Measurements from ENCODE around the gene COL4A3. TPM values are rescaled to one million over a fixed set of nuclear protein-coding genes. Genes with fewer than 3 reads are reported as not detected.

COL4A3 gene
- polyA plus RNA-seq, 1 donor (not counting 4 experiments of a cell fraction or from before 2014, with no cell fraction given), result not detected

DNA sequence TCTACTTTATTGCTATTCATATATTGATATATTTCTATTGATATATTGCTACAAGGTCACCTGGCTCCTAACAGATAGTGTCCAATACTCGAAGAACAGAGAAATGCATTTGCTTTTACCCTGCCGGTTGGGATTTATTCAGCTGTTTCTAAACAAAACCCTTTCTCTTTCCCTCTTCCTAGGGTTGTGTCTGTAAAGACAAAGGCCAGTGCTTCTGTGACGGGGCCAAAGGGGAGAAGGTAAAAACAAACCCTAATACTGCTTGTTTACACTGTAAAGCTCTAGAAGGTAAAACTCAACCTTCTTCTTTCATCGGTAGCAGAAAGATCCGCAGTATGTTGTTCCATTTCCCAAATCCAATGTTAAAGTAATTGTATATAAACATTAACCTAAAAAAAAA lies 73.4 kb downstream of the COL4A3 start:
- Histone ChIP-seq H3K4me1 (ENCODE audit: control insufficient read depth, extremely low read depth, insufficient read depth, low read length) (no peaks in the 10 kb centered on the region), H3K4me2 (ENCODE audit: control insufficient read depth, extremely low read depth, insufficient read depth, low read depth, low read length) (no peak overlapping the region), H3K9me3 (ENCODE audit: control insufficient read depth, low read depth, low read length) (no peaks in the 10 kb centered on the region), H3K9ac (ENCODE audit: control insufficient read depth, extremely low read depth, insufficient read depth, low read length) (no peak overlapping the region), H3K36me3 (ENCODE audit: control insufficient read depth in 2 of 2, extremely low read depth in 1 of 2, insufficient read depth in 2 of 2, low read length in 2 of 2) (no peaks in the 10 kb centered on the region), H3K79me2 (ENCODE audit: control insufficient read depth, insufficient read depth, low read length) (no peaks in the 10 kb centered on the region), H2AFZ (ENCODE audit: control insufficient read depth, low read length) (no peak overlapping the region), H3K9me1 (ENCODE audit: control insufficient read depth, extremely low read depth, insufficient read depth, low read length) (no peaks in the 10 kb centered on the region), H4K20me1 (ENCODE audit: control insufficient read depth, extremely low read depth, insufficient read depth, low read length) (no peaks in the 10 kb centered on the region), H3K27ac (ENCODE audit: control insufficient read depth, insufficient read depth, low read length) (no peak overlapping the region), H3K27me3 (ENCODE audit: control insufficient read depth, extremely low read depth, insufficient read depth, low read length) (no peaks in the 10 kb centered on the region), H3K4me3 (ENCODE audit: control insufficient read depth in 2 of 3, extremely low read depth in 1 of 3, insufficient read depth in 2 of 3, low read depth in 1 of 3, low read length in 3 of 3) (no peak overlapping the region)
- TF ChIP-seq EZH2 (IDR thresholded peaks at IDR 0.05; ENCODE audit: low read length), result no peak
- TF ChIP-seq, protein P1, sequence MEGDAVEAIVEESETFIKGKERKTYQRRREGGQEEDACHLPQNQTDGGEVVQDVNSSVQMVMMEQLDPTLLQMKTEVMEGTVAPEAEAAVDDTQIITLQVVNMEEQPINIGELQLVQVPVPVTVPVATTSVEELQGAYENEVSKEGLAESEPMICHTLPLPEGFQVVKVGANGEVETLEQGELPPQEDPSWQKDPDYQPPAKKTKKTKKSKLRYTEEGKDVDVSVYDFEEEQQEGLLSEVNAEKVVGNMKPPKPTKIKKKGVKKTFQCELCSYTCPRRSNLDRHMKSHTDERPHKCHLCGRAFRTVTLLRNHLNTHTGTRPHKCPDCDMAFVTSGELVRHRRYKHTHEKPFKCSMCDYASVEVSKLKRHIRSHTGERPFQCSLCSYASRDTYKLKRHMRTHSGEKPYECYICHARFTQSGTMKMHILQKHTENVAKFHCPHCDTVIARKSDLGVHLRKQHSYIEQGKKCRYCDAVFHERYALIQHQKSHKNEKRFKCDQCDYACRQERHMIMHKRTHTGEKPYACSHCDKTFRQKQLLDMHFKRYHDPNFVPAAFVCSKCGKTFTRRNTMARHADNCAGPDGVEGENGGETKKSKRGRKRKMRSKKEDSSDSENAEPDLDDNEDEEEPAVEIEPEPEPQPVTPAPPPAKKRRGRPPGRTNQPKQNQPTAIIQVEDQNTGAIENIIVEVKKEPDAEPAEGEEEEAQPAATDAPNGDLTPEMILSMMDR (optimal IDR thresholded peaks at IDR 0.05 in 1 of 3, IDR thresholded peaks at IDR 0.05 in 1 of 3, conservative IDR thresholded peaks at IDR 0.05 in 1 of 3; ENCODE audit: extremely low read depth in 1 of 3, insufficient read depth in 2 of 3, low read length in 3 of 3), result no peak
- DNase-seq (ENCODE audit: low read depth, low spot score) (no peak), FAIRE-seq (no peak)
- dilution Hi-C loops (cut with MboI; ENCODE audit: extremely low pct_ligation_motif_present, low sequenced_read_pairs), result no loop called here

GRCh38 chr2:227238238-227239237 lies 74.1 kb downstream of the COL4A3 start:
- no peaks in the 10 kb centered on the region for H3K4me1 ChIP-seq (ENCODE audit: control insufficient read depth, extremely low read depth, insufficient read depth, low read length)
- no peaks in the 10 kb centered on the region for H3K36me3 ChIP-seq (ENCODE audit: control insufficient read depth in 2 of 2, extremely low read depth in 1 of 2, insufficient read depth in 2 of 2, low read length in 2 of 2)
- no peaks in the 10 kb centered on the region for H3K27me3 ChIP-seq (ENCODE audit: control insufficient read depth, extremely low read depth, insufficient read depth, low read length)
- no peak overlapping the region for H3K9ac ChIP-seq (ENCODE audit: control insufficient read depth, extremely low read depth, insufficient read depth, low read length)
- FAIRE-seq, result peak; percentile 58
- no peak overlapping the region for H3K27ac ChIP-seq (ENCODE audit: control insufficient read depth, insufficient read depth, low read length)
- no peak for DNase-seq (ENCODE audit: low read depth, low spot score)
- dilution Hi-C loops (cut with MboI; ENCODE audit: extremely low pct_ligation_motif_present, low sequenced_read_pairs), result no loop called here
- no peak overlapping the region for H3K4me2 ChIP-seq (ENCODE audit: control insufficient read depth, extremely low read depth, insufficient read depth, low read depth, low read length)
- H2AFZ ChIP-seq (ENCODE audit: control insufficient read depth, low read length), result no peak overlapping the region
- H3K9me3 ChIP-seq (ENCODE audit: control insufficient read depth, low read depth, low read length), result no peaks in the 10 kb centered on the region
- H3K4me3 ChIP-seq (ENCODE audit: control insufficient read depth in 2 of 3, extremely low read depth in 1 of 3, insufficient read depth in 2 of 3, low read depth in 1 of 3, low read length in 3 of 3), result no peak overlapping the region
- no peaks in the 10 kb centered on the region for H3K9me1 ChIP-seq (ENCODE audit: control insufficient read depth, extremely low read depth, insufficient read depth, low read length)
- no peaks in the 10 kb centered on the region for H3K79me2 ChIP-seq (ENCODE audit: control insufficient read depth, insufficient read depth, low read length)
- TF ChIP-seq, protein P1 (optimal IDR thresholded peaks at IDR 0.05 in 1 of 3, IDR thresholded peaks at IDR 0.05 in 1 of 3, conservative IDR thresholded peaks at IDR 0.05 in 1 of 3; ENCODE audit: extremely low read depth in 1 of 3, insufficient read depth in 2 of 3, low read length in 3 of 3), result peak; percentile 80 to 91 (median 88)
- no peak for TF ChIP-seq EZH2 (IDR thresholded peaks at IDR 0.05; ENCODE audit: low read length)
- H4K20me1 ChIP-seq (ENCODE audit: control insufficient read depth, extremely low read depth, insufficient read depth, low read length), result no peaks in the 10 kb centered on the region

All from keratinocyte (primary cell).